ENCODE measurements around the gene GPR146. TPM values are rescaled to one million over a fixed set of nuclear protein-coding genes. Genes with fewer than 3 reads are reported as not detected.
A peak's percentile ranks its signal among the peaks of the same experiment; 100 is the strongest.

The GPR146 gene
- total and polyA plus RNA-seq, 2 of the 13 experiments (the other 11 are each of a cell fraction or from before 2014, with no cell fraction given), result 2.0 to 15.9 TPM

- no peak for TF ChIP-seq ZNF83 (CRISPR knock-in tag; IDR thresholded peaks at IDR 0.05; ENCODE audit: borderline replicate concordance)
- 0 out of 2 replicates have a peak, but pooled peaks have one; percentile 9 for TF ChIP-seq ARID5B (CRISPR knock-in tag; IDR thresholded peaks at IDR 0.05)
- TF ChIP-seq ZNF790 (CRISPR knock-in tag; IDR thresholded peaks at IDR 0.05; ENCODE audit: borderline replicate concordance), result no peak
- TF ChIP-seq CTCF (CRISPR knock-in tag; IDR thresholded peaks at IDR 0.05), result no peak; the same call in 1 of the 2 replicates
- no peak for TF ChIP-seq ARID3A (IDR thresholded peaks at IDR 0.05; ENCODE audit: low read depth, low read length)
- TF ChIP-seq ZMYM4 (CRISPR knock-in tag; IDR thresholded peaks at IDR 0.05), result no peak; the same call in 1 of the 2 replicates
- TF ChIP-seq STAT5B (CRISPR knock-in tag; IDR thresholded peaks at IDR 0.05), result no peak
- no peak for TF ChIP-seq KAT7 (CRISPR knock-in tag; IDR thresholded peaks at IDR 0.05; ENCODE audit: borderline replicate concordance)
- no peak for TF ChIP-seq SP1 (IDR thresholded peaks at IDR 0.05)
- TF ChIP-seq SP1 (CRISPR knock-in tag; IDR thresholded peaks at IDR 0.05), result no peak
- peak; percentile 81; the same call in 1 of the 2 replicates for TF ChIP-seq ATF7-NPFF (CRISPR knock-in tag; IDR thresholded peaks at IDR 0.05; ENCODE audit: low read depth)
- no peak for TF ChIP-seq AKAP8 (CRISPR knock-in tag; IDR thresholded peaks at IDR 0.05)
- no peak for TF ChIP-seq SALL2 (CRISPR knock-in tag; IDR thresholded peaks at IDR 0.05)
- no peak for TF ChIP-seq ZBTB46 (CRISPR knock-in tag; IDR thresholded peaks at IDR 0.05; ENCODE audit: borderline replicate concordance)
- no peak for TF ChIP-seq SRF (IDR thresholded peaks at IDR 0.05; ENCODE audit: low read depth, low read length)
- no peak for TF ChIP-seq ZNF143 (CRISPR knock-in tag; IDR thresholded peaks at IDR 0.05)
- no peak for TF ChIP-seq ZBTB33 (CRISPR knock-in tag; IDR thresholded peaks at IDR 0.05)
These were observed 16.1 kb upstream of the GPR146 start (continued) for GRCh38 chr7:1028044-1028770.

All from HepG2 (cell line).